Measurements from ENCODE around the gene DNAH2.

The DNAH2 gene

GRCh38 chr17:7822126-7822525 lies 104.6 kb downstream of the DNAH2 start:
- no peak for DNase-seq (ENCODE audit: low spot score)

- DNase-seq (ENCODE audit: low spot score): no peak
Observed at GRCh38 chr17:7823581-7824001, 106.0 kb downstream of the DNAH2 start.

GRCh38 chr17:7824021-7824924 lies 106.7 kb downstream of the DNAH2 start:
- no peak for DNase-seq (ENCODE audit: low spot score)

- no peak for DNase-seq (ENCODE audit: low spot score)
Observed at GRCh38 chr17:7825206-7825990, 107.9 kb downstream of the DNAH2 start.

- no peak for DNase-seq (ENCODE audit: low spot score)
Observed at GRCh38 chr17:7830616-7831015, 113.1 kb downstream of the DNAH2 start.

- no peak for DNase-seq (ENCODE audit: low spot score)
Observed at GRCh38 chr17:7831233-7831632, 113.7 kb downstream of the DNAH2 start.

GRCh38 chr17:7832431-7832830 lies 114.9 kb downstream of the DNAH2 start:
- no peak for DNase-seq (ENCODE audit: low spot score)

- DNase-seq (ENCODE audit: low spot score): no peak
Observed at GRCh38 chr17:7833011-7833794, 115.7 kb downstream of the DNAH2 start.

- DNase-seq (ENCODE audit: low spot score): peak; percentile 86
Observed at GRCh38 chr17:7833795-7834541, 116.4 kb downstream of the DNAH2 start, which contains the start of gene KDM6B. KDM6B (plus strand) TSS chr17:7834217; CDS start chr17:7845555, 11,338 bp downstream.

- DNase-seq (ENCODE audit: low spot score): no peak
Observed at GRCh38 chr17:7834542-7834956, 117.0 kb downstream of the DNAH2 start.

GRCh38 chr17:7834957-7835813 lies 117.6 kb downstream of the DNAH2 start:
- peak; percentile 98 for DNase-seq (ENCODE audit: low spot score)

GRCh38 chr17:7835814-7836595 lies 118.5 kb downstream of the DNAH2 start:
- peak; percentile 74 for DNase-seq (ENCODE audit: low spot score)

GRCh38 chr17:7836596-7837407 lies 119.3 kb downstream of the DNAH2 start:
- peak; percentile 56 for DNase-seq (ENCODE audit: low spot score)

GRCh38 chr17:7837408-7838088 lies 120.0 kb downstream of the DNAH2 start:
- no peak for DNase-seq (ENCODE audit: low spot score)

- DNase-seq (ENCODE audit: low spot score): peak; percentile 73
Observed at GRCh38 chr17:7838090-7839075, 120.8 kb downstream of the DNAH2 start.

GRCh38 chr17:7839190-7839875 lies 121.8 kb downstream of the DNAH2 start:
- DNase-seq (ENCODE audit: low spot score): no peak
